Psoas muscle (tissue), 8 donors: Measurements from ENCODE around the gene NNT. TPM values are rescaled to one million over a fixed set of nuclear protein-coding genes. Genes with fewer than 3 reads are reported as not detected.
"Not testable (repeated sequence)": the region's sequence is repeated elsewhere in the genome, so short reads cannot be mapped to it uniquely, and the experiment has no call there.

Source experiments
- ATAC-seq, 4 donors: fragments of 200-7000 bp; cut with Tn5 transposase; one replicate each; pipeline ENCODE4 v1.9.1; 2020; ENCODE audit warnings: moderate library complexity in 3 of 4, mild to moderate bottlenecking in 2 of 4
- DNase-seq, 2 donors: peaks; one replicate each; pipeline ENCODE4 v3.0.0-alpha.2; 2020
- H3K27ac ChIP-seq: fragments of 200-600 bp; one replicate; pipeline ENCODE4 v1.8.0; 2022
- H3K27me3 ChIP-seq, 3 donors: fragments of 200-600 bp in 1 of 3; one replicate each; pipeline versions ENCODE4 v1.6.1 to v1.8.0; 2013 to 2022; ENCODE audit warnings: low read length in 2 of 3, mild to moderate bottlenecking in 2 of 3, moderate library complexity in 1 of 3; ENCODE audit not compliant: insufficient read depth in 3 of 3
- H3K36me3 ChIP-seq, 2 donors: fragments of 200-600 bp in 1 of 2; one replicate each; pipeline versions ENCODE4 v1.6.1 to v1.8.0; 2013 to 2022; ENCODE audit warnings: low read depth in 1 of 2, mild to moderate bottlenecking in 1 of 2, moderate library complexity in 1 of 2; ENCODE audit not compliant: insufficient read depth in 1 of 2
- H3K4me1 ChIP-seq: fragments of 200-600 bp; one replicate; pipeline ENCODE4 v1.8.0; 2022
- H3K4me3 ChIP-seq: fragments of 200-600 bp; one replicate; pipeline ENCODE4 v1.8.0; 2022; ENCODE audit warnings: mild to moderate bottlenecking
- H3K9me3 ChIP-seq: fragments of 200-600 bp; one replicate; pipeline ENCODE4 v1.8.0; 2022
- CTCF ChIP-seq: fragments of 200-600 bp; IDR thresholded peaks from one replicate; pipeline ENCODE4 v1.8.0; 2022; ENCODE audit warnings: antibody characterized with exemption
- WGBS, 3 donors: extraction: QIAGEN DNeasy Blood & Tissue Kit; methylation state at CpG; one replicate each; pipeline versions ENCODE4 v1.1.6 to v1.1.7; 2013; 5-methylcytosine and 5-hydroxymethylcytosine counted together
- intact Hi-C, 2 donors: fragments of 100-400 bp; cut with DNase I; formaldehyde crosslinking; loops; one replicate each; pipeline versions ENCODE4 v1.11.0 to v1.14.2; 2022
- polyA plus RNA-seq, 3 donors: library from polyadenylated mRNA; stranded (reverse); fragments of 200-250 nt; gene quantifications; one replicate each; pipeline ENCODE4 v1.2.3, GENCODE V29; 2013
- total RNA-seq, 4 donors: library from RNA; stranded (reverse); fragmentation: NEBNext Ultra II Directional in 2 of 4; extraction: Animal tissue kit (Norgen Biotek cat#: 25700) in 2 of 4; gene quantifications; one replicate each; pipeline versions ENCODE4 v1.2.1 to v1.2.4, GENCODE V29; 2021 to 2023
- donor health status: healthy with polysubstance abuse.
- donor health status: DM: no; HTN: no; CAD: no; lungs with moderate emphysema.
- donor health status: Bipolar disorder and iron deficiency.
- donor health status: healthy.
- donor health status: DM: yes; HTN: yes; CAD: no.
- donor health status: DM: no; HTN: no; CAD: no.
- donor health status: DM: no; HTN: no; CAD: no.
- donor health status: DM: yes; HTN: yes; CAD: no.

Gene NNT
- total and polyA plus RNA-seq, 7 donors, result 108 to 442 (median 216) TPM

DNA sequence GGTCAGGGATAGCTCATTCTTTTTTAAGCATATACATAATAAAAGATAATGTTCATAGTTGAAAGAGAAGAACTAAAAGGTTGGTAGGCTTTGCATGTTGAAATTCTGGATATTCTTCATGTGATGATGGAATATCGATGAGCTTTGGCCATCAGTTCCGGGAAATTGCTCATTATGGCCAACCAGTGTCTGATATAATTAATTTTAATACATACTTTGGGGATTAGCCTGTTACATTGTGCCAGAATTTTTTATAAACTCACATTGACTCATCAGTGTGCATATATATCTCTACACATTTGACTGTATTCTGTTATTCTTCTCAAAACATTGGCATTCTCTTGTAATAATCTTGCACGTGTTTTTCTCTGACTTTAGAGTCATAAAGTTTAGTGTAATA, 84.3 kb downstream of the NNT start:
- 70 to 78% (median 76%) methylated on average over 3 of the region's 3 CpGs for whole genome bisulfite sequencing, 3 donors
- Histone ChIP-seq H3K36me3 (no peaks in the 10 kb centered on the region), H3K4me1 (peaks cover 25% of the 10 kb centered on the region), H3K4me3 (no peak overlapping the region), H3K27ac (no peak overlapping the region), H3K27me3 (no peaks in the 10 kb centered on the region), H3K9me3 (no peaks in the 10 kb centered on the region)
- no peak for TF ChIP-seq CTCF
- ATAC-seq (no peak), DNase-seq (no peak)
- intact Hi-C loops, result no loop called here

GRCh38 chr5:43691275-43691674, 88.3 kb downstream of the NNT start:
- H3K9me3 ChIP-seq, result no peaks in the 10 kb centered on the region
- ATAC-seq, result peak in 1 of 4 donors; percentile 23
- intact Hi-C loops, result no loop called here
- DNase-seq, result no peak
- TF ChIP-seq CTCF, result no peak
- WGBS, 3 donors, result 55 to 75% (median 68%) methylated on average over 4 of the region's 4 CpGs
- no peaks in the 10 kb centered on the region for H3K36me3 ChIP-seq
- H3K27me3 ChIP-seq, result no peaks in the 10 kb centered on the region
- H3K4me3 ChIP-seq, result no peak overlapping the region
- peaks cover 9% of the 10 kb centered on the region for H3K4me1 ChIP-seq
- no peak overlapping the region for H3K27ac ChIP-seq

- TF ChIP-seq CTCF, result no peak
- H3K4me3 ChIP-seq, result no peak overlapping the region
- DNase-seq (no peak), ATAC-seq (no peak)
- H3K4me1 ChIP-seq, result peaks cover 6% of the 10 kb centered on the region
- H3K36me3 ChIP-seq, result no peaks in the 10 kb centered on the region
- no peak overlapping the region for H3K27ac ChIP-seq
- no peaks in the 10 kb centered on the region for H3K9me3 ChIP-seq
- intact Hi-C loops, result no loop called here
- WGBS, 3 donors, result 59 to 92% (median 77%) methylated on average over 1 of the region's 1 CpG
- no peaks in the 10 kb centered on the region for H3K27me3 ChIP-seq
These were observed 88.9 kb downstream of the NNT start for GRCh38 chr5:43691893-43692292.

DNA sequence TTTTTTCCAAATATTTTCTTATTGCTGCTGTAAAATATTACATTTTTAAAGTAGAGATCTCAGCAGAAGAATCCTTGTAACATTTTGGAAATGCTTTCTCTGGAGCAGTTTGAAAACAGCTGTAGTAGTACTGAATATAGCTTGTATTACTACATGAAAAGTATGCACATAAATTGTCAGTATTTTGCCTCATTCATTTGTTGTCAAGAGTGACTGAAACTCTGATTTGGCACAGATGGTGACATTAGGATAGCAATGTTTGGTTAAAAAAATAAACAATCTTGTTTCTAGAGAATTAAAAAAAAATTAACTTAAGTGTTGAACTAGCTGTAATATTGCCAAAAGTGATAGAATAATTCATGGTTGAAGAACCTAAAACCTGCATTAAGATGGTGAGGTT, 90.4 kb downstream of the NNT start:
- H3K4me1 ChIP-seq, result peaks cover 4% of the 10 kb centered on the region
- DNase-seq (no peak), ATAC-seq (no peak)
- H3K27ac ChIP-seq, result no peak overlapping the region
- no peaks in the 10 kb centered on the region for H3K27me3 ChIP-seq
- intact Hi-C loops, result no loop called here
- no peak overlapping the region for H3K4me3 ChIP-seq
- H3K9me3 ChIP-seq, result no peaks in the 10 kb centered on the region
- no peak for TF ChIP-seq CTCF
- H3K36me3 ChIP-seq, result no peaks in the 10 kb centered on the region

GRCh38 chr5:43694027-43694426, 91.0 kb downstream of the NNT start:
- no peaks in the 10 kb centered on the region for H3K9me3 ChIP-seq
- 95 to 97% (median 95%) methylated on average over 1 of the region's 1 CpG for WGBS, 3 donors
- ATAC-seq (no peak), DNase-seq (no peak)
- no peak for TF ChIP-seq CTCF
- H3K4me1 ChIP-seq, result peaks cover 10% of the 10 kb centered on the region
- H3K27me3 ChIP-seq, result no peaks in the 10 kb centered on the region
- H3K36me3 ChIP-seq, result no peaks in the 10 kb centered on the region
- H3K27ac ChIP-seq, result no peak overlapping the region
- intact Hi-C loops, result no loop called here
- no peak overlapping the region for H3K4me3 ChIP-seq

GRCh38 chr5:43696444-43696843, 93.5 kb downstream of the NNT start:
- H3K4me3 ChIP-seq, ATAC-seq, H3K27me3 ChIP-seq, DNase-seq, H3K27ac ChIP-seq, intact Hi-C loops, H3K4me1 ChIP-seq, H3K36me3 ChIP-seq, H3K9me3 ChIP-seq: not testable (repeated sequence)
- 97 to 100% (median 98%) methylated on average over 2 of the region's 2 CpGs for WGBS, 3 donors
